Astrocyte (in vitro differentiated cells and primary cell): ENCODE results near the gene ANKRD29. TPM values are rescaled to one million over a fixed set of nuclear protein-coding genes. Genes with fewer than 3 reads are reported as not detected.

Source experiments
- DNase-seq: peaks from one replicate; pipeline ENCODE4 v3.0.0-alpha.2; 2010; ENCODE audit warnings: low read depth
- FAIRE-seq: peaks from 2 replicates; lab custom pipeline; 2011; peaks lifted over from hg19 to GRCh38; lab: Jason Lieb, UNC
- H2AFZ ChIP-seq: 2 replicates; pipeline ENCODE4 v1.6.0; 2012; ENCODE audit warnings: low read depth, low read length, inconsistent platforms
- H3K27ac ChIP-seq: 2 replicates; pipeline ENCODE4 v1.5.1; 2011; ENCODE audit warnings: low read depth, low read length, inconsistent platforms
- H3K27me3 ChIP-seq: 2 replicates; pipeline ENCODE4 v1.6.0; 2011; ENCODE audit warnings: low read length, inconsistent platforms; ENCODE audit not compliant: insufficient read depth
- H3K36me3 ChIP-seq: 2 replicates; pipeline ENCODE4 v1.5.1; 2011; ENCODE audit warnings: low read length, inconsistent platforms; ENCODE audit not compliant: insufficient read depth
- H3K4me1 ChIP-seq: 2 replicates; pipeline ENCODE4 v1.5.1; 2011; ENCODE audit warnings: low read length, inconsistent platforms; ENCODE audit not compliant: insufficient read depth
- H3K4me2 ChIP-seq: 2 replicates; pipeline ENCODE4 v1.6.0; 2012; ENCODE audit warnings: low read length, inconsistent platforms
- H3K4me3 ChIP-seq: 2 replicates; pipeline ENCODE4 v1.5.1; 2011; ENCODE audit warnings: low read depth, mild to moderate bottlenecking, low read length, inconsistent platforms; ENCODE audit not compliant: insufficient read depth
- H3K79me2 ChIP-seq: 2 replicates; pipeline ENCODE4 v1.6.0; 2012; ENCODE audit warnings: mild to moderate bottlenecking, low read length, inconsistent platforms; ENCODE audit not compliant: insufficient read depth
- H3K9ac ChIP-seq: 2 replicates; pipeline ENCODE4 v1.6.0; 2012; ENCODE audit warnings: mild to moderate bottlenecking, low read length, inconsistent platforms
- H3K9me3 ChIP-seq: 2 replicates; pipeline ENCODE4 v1.5.1; 2012; ENCODE audit warnings: low read depth, mild to moderate bottlenecking, low read length, inconsistent platforms; ENCODE audit not compliant: insufficient read depth
- H4K20me1 ChIP-seq: 2 replicates; pipeline ENCODE4 v1.6.0; 2012; ENCODE audit warnings: low read length, inconsistent platforms; ENCODE audit not compliant: insufficient read depth
- H3K27ac Mint-ChIP-seq: one replicate; pipeline ENCODE4 v1.8.0; 2021; ENCODE audit warnings: mild to moderate bottlenecking, mixed read lengths; ENCODE audit not compliant: unreplicated experiment
- H3K27me3 Mint-ChIP-seq: one replicate; pipeline ENCODE4 v1.8.0; 2021; ENCODE audit warnings: low read depth, mixed read lengths; ENCODE audit not compliant: unreplicated experiment
- H3K36me3 Mint-ChIP-seq: one replicate; pipeline ENCODE4 v1.8.0; 2021; ENCODE audit warnings: low read depth, mixed read lengths; ENCODE audit not compliant: unreplicated experiment
- H3K4me1 Mint-ChIP-seq: one replicate; pipeline ENCODE4 v1.8.0; 2021; ENCODE audit warnings: low read depth, mixed read lengths; ENCODE audit not compliant: unreplicated experiment
- H3K4me3 Mint-ChIP-seq: one replicate; pipeline ENCODE4 v1.8.0; 2021; ENCODE audit warnings: mild to moderate bottlenecking, moderate library complexity, mixed read lengths; ENCODE audit not compliant: unreplicated experiment
- H3K9me3 Mint-ChIP-seq: one replicate; pipeline ENCODE4 v1.8.0; 2021; ENCODE audit warnings: mild to moderate bottlenecking, mixed read lengths; ENCODE audit not compliant: unreplicated experiment
- CTCF ChIP-seq: IDR thresholded peaks from 2 replicates; pipeline ENCODE4 v1.5.1; 2011; ENCODE audit warnings: low read depth, mild to moderate bottlenecking, inconsistent platforms, low read length, moderate library complexity; ENCODE audit not compliant: insufficient read depth
- EZH2 ChIP-seq: IDR thresholded peaks from 2 replicates; pipeline ENCODE4 v1.6.1; 2012; ENCODE audit warnings: mild to moderate bottlenecking, low read length, inconsistent platforms; ENCODE audit not compliant: insufficient read depth
- total RNA-seq: library from RNA; stranded (reverse); gene quantifications from 2 replicates; pipeline ENCODE4 v1.2.1, GENCODE V29; 2021

Gene ANKRD29
- total RNA-seq, 1 donor from 2014 or later, result 0.75 TPM

- Histone ChIP-seq H3K9me3 (no peaks in the 10 kb centered on the region), H3K4me3 (no peak overlapping the region), H3K4me2 (peak overlapping the region; percentile 34), H3K36me3 (no peaks in the 10 kb centered on the region), H2AFZ (no peak overlapping the region), H4K20me1 (no peaks in the 10 kb centered on the region), H3K27me3 (peaks cover 6% of the 10 kb centered on the region), H3K4me1 (peaks cover 4% of the 10 kb centered on the region), H3K9ac (no peak overlapping the region), H3K27ac (no peak overlapping the region), H3K79me2 (no peaks in the 10 kb centered on the region)
- DNase-seq, result peak; percentile 86
- Mint-ChIP-seq H3K4me3 (no peak overlapping the region), H3K36me3 (no peaks in the 10 kb centered on the region), H3K9me3 (peaks cover 2% of the 10 kb centered on the region), H3K27me3 (peaks cover 34% of the 10 kb centered on the region), H3K4me1 (peaks cover 9% of the 10 kb centered on the region), H3K27ac (no peak overlapping the region)
- peak; percentile 17 for FAIRE-seq
- TF ChIP-seq EZH2 (no peak), CTCF (no peak)
Measured at GRCh38 chr18:23650968-23651927, 11.5 kb downstream of the ANKRD29 start.

GRCh38 chr18:23648940-23649607, 13.6 kb downstream of the ANKRD29 start:
- Histone ChIP-seq H3K27me3 (peaks cover 8% of the 10 kb centered on the region), H3K9me3 (no peaks in the 10 kb centered on the region), H3K36me3 (no peaks in the 10 kb centered on the region), H3K4me1 (peaks cover 4% of the 10 kb centered on the region), H3K9ac (no peak overlapping the region), H3K4me3 (no peak overlapping the region), H2AFZ (no peak overlapping the region), H3K27ac (no peak overlapping the region), H4K20me1 (no peaks in the 10 kb centered on the region), H3K79me2 (no peaks in the 10 kb centered on the region), H3K4me2 (no peak overlapping the region)
- Mint-ChIP-seq H3K27me3 (peaks cover 44% of the 10 kb centered on the region), H3K9me3 (peaks cover 2% of the 10 kb centered on the region), H3K27ac (no peak overlapping the region), H3K4me3 (no peak overlapping the region), H3K4me1 (peaks cover 7% of the 10 kb centered on the region), H3K36me3 (no peaks in the 10 kb centered on the region)
- TF ChIP-seq EZH2, result no peak
- TF ChIP-seq CTCF, result no peak
- FAIRE-seq (no peak), DNase-seq (no peak)
